Activated T-helper 17 cell treated with anti-CD3 and anti-CD28 coated beads, Interleukin-2, amount 50 U/mL, for 72 hours (primary cell): Measurements from ENCODE around the gene KCNH5. TPM values are rescaled to one million over a fixed set of nuclear protein-coding genes. Genes with fewer than 3 reads are reported as not detected.

Experiments used
- ATAC-seq: fragments of 150-1000 bp; cut with Tn5 transposase; replicated peaks from 2 replicates; pipeline ENCODE4 v1.10.0; 2021; ENCODE audit warnings: mild to moderate bottlenecking, moderate library complexity
- H3K27ac Mint-ChIP-seq: one replicate; pipeline ENCODE4 v1.8.0; 2022; ENCODE audit warnings: mixed read lengths
- H3K27me3 Mint-ChIP-seq: one replicate; pipeline ENCODE4 v1.8.0; 2022; ENCODE audit warnings: mixed read lengths
- H3K36me3 Mint-ChIP-seq: one replicate; pipeline ENCODE4 v1.8.0; 2022; ENCODE audit warnings: low read depth, mild to moderate bottlenecking, mixed read lengths
- H3K4me1 Mint-ChIP-seq: one replicate; pipeline ENCODE4 v1.8.0; 2022; ENCODE audit warnings: mixed read lengths
- H3K4me3 Mint-ChIP-seq: one replicate; pipeline ENCODE4 v1.8.0; 2022; ENCODE audit warnings: mild to moderate bottlenecking, mixed read lengths
- H3K9me3 Mint-ChIP-seq: one replicate; pipeline ENCODE4 v1.8.0; 2022; ENCODE audit warnings: mixed read lengths
- total RNA-seq, 2 donors: library from RNA; stranded (reverse); gene quantifications; one replicate each; pipeline ENCODE4 v1.2.3, GENCODE V29; 2022

KCNH5 gene
- not detected for total RNA-seq

- Mint-ChIP-seq H3K27me3 (peaks cover 27% of the 10 kb centered on the region), H3K27ac (no peak within 1 kb of the TSS), H3K9me3 (no peaks in the 10 kb centered on the region), H3K4me3 (no peak within 1 kb of the TSS), H3K4me1 (no peaks in the 10 kb centered on the region), H3K36me3 (no peaks in the 10 kb centered on the region)
- ATAC-seq: peak; percentile 19
Measured at GRCh38 chr14:63045234-63045611, at the start of gene KCNH5. TSS of gene KCNH5 (minus strand) at chr14:63045458. CDS start at chr14:63045186, 272 bp downstream.

GRCh38 chr14:63091394-63091996, 46.2 kb upstream of the KCNH5 start:
- H3K27me3 Mint-ChIP-seq: no peaks in the 10 kb centered on the region
- H3K27ac Mint-ChIP-seq: no peak overlapping the region
- H3K9me3 Mint-ChIP-seq: no peaks in the 10 kb centered on the region
- no peak for ATAC-seq
- H3K36me3 Mint-ChIP-seq: no peaks in the 10 kb centered on the region
- H3K4me1 Mint-ChIP-seq: no peaks in the 10 kb centered on the region
- H3K4me3 Mint-ChIP-seq: no peak overlapping the region

GRCh38 chr14:63088865-63089264, 43.6 kb upstream of the KCNH5 start:
- H3K36me3 Mint-ChIP-seq: no peaks in the 10 kb centered on the region
- no peak for ATAC-seq
- no peaks in the 10 kb centered on the region for H3K27me3 Mint-ChIP-seq
- H3K4me1 Mint-ChIP-seq: no peaks in the 10 kb centered on the region
- H3K27ac Mint-ChIP-seq: no peak overlapping the region
- H3K4me3 Mint-ChIP-seq: no peak overlapping the region
- peaks cover 3% of the 10 kb centered on the region for H3K9me3 Mint-ChIP-seq

- no peak overlapping the region for H3K4me3 Mint-ChIP-seq
- no peak overlapping the region for H3K27ac Mint-ChIP-seq
- H3K36me3 Mint-ChIP-seq: no peaks in the 10 kb centered on the region
- no peaks in the 10 kb centered on the region for H3K9me3 Mint-ChIP-seq
- no peaks in the 10 kb centered on the region for H3K4me1 Mint-ChIP-seq
- no peaks in the 10 kb centered on the region for H3K27me3 Mint-ChIP-seq
- no peak for ATAC-seq
Measured at GRCh38 chr14:63078569-63078968, 33.3 kb upstream of the KCNH5 start.

- Mint-ChIP-seq H3K4me3 (no peak overlapping the region), H3K36me3 (no peaks in the 10 kb centered on the region)
Measured at GRCh38 chr14:63076488-63076887, 31.2 kb upstream of the KCNH5 start.

GRCh38 chr14:63055631-63056030, 10.4 kb upstream of the KCNH5 start:
- no peak overlapping the region for H3K4me3 Mint-ChIP-seq
- ATAC-seq: no peak
- H3K27ac Mint-ChIP-seq: no peak overlapping the region
- no peaks in the 10 kb centered on the region for H3K36me3 Mint-ChIP-seq
- H3K27me3 Mint-ChIP-seq: no peaks in the 10 kb centered on the region
- H3K4me1 Mint-ChIP-seq: no peaks in the 10 kb centered on the region
- H3K9me3 Mint-ChIP-seq: no peaks in the 10 kb centered on the region

More at GRCh38 chr14:63076488-63076887, 31.2 kb upstream of the KCNH5 start:
- no peaks in the 10 kb centered on the region for H3K4me1 Mint-ChIP-seq
- H3K27ac Mint-ChIP-seq: no peak overlapping the region
- ATAC-seq: no peak
- H3K27me3 Mint-ChIP-seq: no peaks in the 10 kb centered on the region
- H3K9me3 Mint-ChIP-seq: no peaks in the 10 kb centered on the region

- no peak overlapping the region for H3K4me3 Mint-ChIP-seq
- H3K27ac Mint-ChIP-seq: no peak overlapping the region
- no peaks in the 10 kb centered on the region for H3K36me3 Mint-ChIP-seq
- H3K27me3 Mint-ChIP-seq: peaks cover 8% of the 10 kb centered on the region
- H3K4me1 Mint-ChIP-seq: no peaks in the 10 kb centered on the region
- no peaks in the 10 kb centered on the region for H3K9me3 Mint-ChIP-seq
- no peak for ATAC-seq
Measured at GRCh38 chr14:63051992-63052391, 6.7 kb upstream of the KCNH5 start.

- peaks cover 14% of the 10 kb centered on the region for H3K27me3 Mint-ChIP-seq
- ATAC-seq: no peak
- H3K27ac Mint-ChIP-seq: no peak overlapping the region
- H3K4me3 Mint-ChIP-seq: no peak overlapping the region
- H3K36me3 Mint-ChIP-seq: no peaks in the 10 kb centered on the region
- H3K9me3 Mint-ChIP-seq: no peaks in the 10 kb centered on the region
- H3K4me1 Mint-ChIP-seq: no peaks in the 10 kb centered on the region
Measured at GRCh38 chr14:63051301-63051700, 6.0 kb upstream of the KCNH5 start.

- Mint-ChIP-seq H3K4me1 (no peaks in the 10 kb centered on the region), H3K27me3 (peaks cover 17% of the 10 kb centered on the region), H3K27ac (no peak overlapping the region), H3K36me3 (no peaks in the 10 kb centered on the region), H3K4me3 (no peak overlapping the region), H3K9me3 (no peaks in the 10 kb centered on the region)
- ATAC-seq: no peak
Measured at GRCh38 chr14:63050694-63051093, 5.4 kb upstream of the KCNH5 start.

- Mint-ChIP-seq H3K27ac (no peak overlapping the region), H3K36me3 (no peaks in the 10 kb centered on the region), H3K27me3 (peaks cover 27% of the 10 kb centered on the region), H3K4me1 (no peaks in the 10 kb centered on the region), H3K4me3 (no peak overlapping the region), H3K9me3 (no peaks in the 10 kb centered on the region)
- no peak for ATAC-seq
Measured at GRCh38 chr14:63046339-63047268, 1.3 kb upstream of the KCNH5 start.

- Mint-ChIP-seq H3K27me3 (peaks cover 27% of the 10 kb centered on the region), H3K36me3 (no peaks in the 10 kb centered on the region), H3K4me3 (no peak overlapping the region), H3K4me1 (no peaks in the 10 kb centered on the region), H3K9me3 (no peaks in the 10 kb centered on the region), H3K27ac (no peak overlapping the region)
- ATAC-seq: no peak
Measured at GRCh38 chr14:63045612-63046320, 508 bp upstream of the KCNH5 start.

GRCh38 chr14:63039866-63040265, 5.4 kb downstream of the KCNH5 start:
- Mint-ChIP-seq H3K27ac (no peak overlapping the region), H3K4me1 (no peaks in the 10 kb centered on the region), H3K36me3 (no peaks in the 10 kb centered on the region), H3K9me3 (no peaks in the 10 kb centered on the region), H3K27me3 (peaks cover 10% of the 10 kb centered on the region), H3K4me3 (no peak overlapping the region)
- no peak for ATAC-seq

GRCh38 chr14:63032641-63033040, 12.6 kb downstream of the KCNH5 start:
- H3K4me3 Mint-ChIP-seq: no peak overlapping the region
- ATAC-seq: no peak
- H3K27me3 Mint-ChIP-seq: peaks cover 7% of the 10 kb centered on the region
- peaks cover 4% of the 10 kb centered on the region for H3K9me3 Mint-ChIP-seq
- no peaks in the 10 kb centered on the region for H3K4me1 Mint-ChIP-seq
- no peak overlapping the region for H3K27ac Mint-ChIP-seq
- no peaks in the 10 kb centered on the region for H3K36me3 Mint-ChIP-seq

- peaks cover 4% of the 10 kb centered on the region for H3K9me3 Mint-ChIP-seq
- no peak overlapping the region for H3K4me3 Mint-ChIP-seq
- H3K27ac Mint-ChIP-seq: no peak overlapping the region
- H3K4me1 Mint-ChIP-seq: no peaks in the 10 kb centered on the region
- peaks cover 7% of the 10 kb centered on the region for H3K27me3 Mint-ChIP-seq
- H3K36me3 Mint-ChIP-seq: no peaks in the 10 kb centered on the region
- ATAC-seq: no peak
Measured at GRCh38 chr14:63032076-63032475, 13.2 kb downstream of the KCNH5 start.

GRCh38 chr14:63030113-63030512, 15.1 kb downstream of the KCNH5 start:
- no peaks in the 10 kb centered on the region for H3K4me1 Mint-ChIP-seq
- ATAC-seq: no peak
- H3K36me3 Mint-ChIP-seq: no peaks in the 10 kb centered on the region
- H3K27ac Mint-ChIP-seq: no peak overlapping the region
- peaks cover 9% of the 10 kb centered on the region for H3K9me3 Mint-ChIP-seq
- peaks cover 7% of the 10 kb centered on the region for H3K27me3 Mint-ChIP-seq
- no peak overlapping the region for H3K4me3 Mint-ChIP-seq
